K562 (cell line): Measurements from ENCODE around the gene SHISA5. TPM values are rescaled to one million over a fixed set of nuclear protein-coding genes. Genes with fewer than 3 reads are reported as not detected.

ENCODE experiments used
- ATF7 ChIP-seq: fragments of 450-650 bp; IDR thresholded peaks from 2 replicates; pipeline ENCODE4 v1.7.1; 2014; ENCODE audit warnings: mild to moderate bottlenecking, moderate library complexity
- CSDE1 ChIP-seq, 2 experiments: fragments of 450-650 bp; IDR thresholded peaks; 2 replicates each; pipeline ENCODE4 v1.6.1; 2016; ENCODE audit warnings: mild to moderate bottlenecking in 1 of 2
- DDX20 ChIP-seq: fragments of 450-650 bp; IDR thresholded peaks from 2 replicates; pipeline ENCODE4 v1.6.1; 2016; ENCODE audit warnings: missing genetic modification characterization, low read depth, mild to moderate bottlenecking, missing compliant biosample characterization, moderate library complexity
- EGR1 ChIP-seq: fragments of 450-650 bp; conservative IDR thresholded peaks from 2 replicates; pipeline ENCODE4 v1.6.1; 2017; ENCODE audit warnings: mild to moderate bottlenecking
- ELK1 ChIP-seq: sonication (generic); formaldehyde crosslinking; IDR thresholded peaks from 2 replicates; pipeline ENCODE4 v1.8.1; 2022; ENCODE audit warnings: missing genetic modification reagents
- HLTF ChIP-seq: fragments of 450-650 bp; IDR thresholded peaks from 2 replicates; pipeline ENCODE4 v1.6.1; 2016
- IRF9 ChIP-seq: fragments of 450-650 bp; IDR thresholded peaks from 2 replicates; pipeline ENCODE4 v1.6.1; 2016; ENCODE audit warnings: missing biosample characterization, missing genetic modification characterization
- KAT8 ChIP-seq: fragments of 450-650 bp; IDR thresholded peaks from 2 replicates; pipeline ENCODE4 v1.6.1; 2016; ENCODE audit warnings: low read depth, mild to moderate bottlenecking
- KLF1 ChIP-seq: fragments of 450-650 bp; IDR thresholded peaks from 2 replicates; pipeline ENCODE4 v1.6.1; 2016; ENCODE audit warnings: missing genetic modification characterization, missing compliant biosample characterization
- MITF ChIP-seq: IDR thresholded peaks from 2 replicates; pipeline ENCODE4 v1.6.1; 2014; ENCODE audit warnings: antibody characterized with exemption
- NCOA4 ChIP-seq: fragments of 450-650 bp; IDR thresholded peaks from 2 replicates; pipeline ENCODE4 v1.6.1; 2018; ENCODE audit warnings: mild to moderate bottlenecking; ENCODE audit not compliant: partially characterized antibody
- NFRKB ChIP-seq: fragments of 450-650 bp; IDR thresholded peaks from 2 replicates; pipeline ENCODE4 v1.6.1; 2016; ENCODE audit warnings: low read depth
- RBM17 ChIP-seq: fragments of 200-400 bp; formaldehyde crosslinking; IDR thresholded peaks from 2 replicates; pipeline ENCODE4 v1.6.1; 2017; ENCODE audit warnings: low read depth, mild to moderate bottlenecking, low read length, borderline replicate concordance
- RBM34 ChIP-seq: fragments of 200-400 bp; formaldehyde crosslinking; IDR thresholded peaks from 2 replicates; pipeline ENCODE4 v1.6.1; 2018; ENCODE audit warnings: low read length, borderline replicate concordance; ENCODE audit not compliant: insufficient read depth
- SMAD4 ChIP-seq: fragments of 250-450 bp; sonication (Bioruptor Pico); conservative IDR thresholded peaks from 2 replicates; pipeline ENCODE4 v1.8.0; 2021; ENCODE audit warnings: inconsistent platforms, mild to moderate bottlenecking, moderate library complexity
- SRSF1 ChIP-seq: fragments of 200-400 bp; formaldehyde crosslinking; IDR thresholded peaks from 2 replicates; pipeline ENCODE4 v1.6.1; 2017; ENCODE audit warnings: mild to moderate bottlenecking, low read depth, low read length, moderate library complexity
- TCFL5 ChIP-seq: fragments of 250-450 bp; sonication (Bioruptor Pico); conservative IDR thresholded peaks from 2 replicates; pipeline ENCODE4 v1.6.1; 2021; ENCODE audit warnings: mild to moderate bottlenecking, moderate library complexity, matching md5 sums
- TGIF2 ChIP-seq: sonication (generic); formaldehyde crosslinking; IDR thresholded peaks from 2 replicates; pipeline ENCODE4 v1.8.1; 2022; ENCODE audit warnings: mild to moderate bottlenecking, missing genetic modification reagents, moderate library complexity
- ZBTB5 ChIP-seq: fragments of 450-650 bp; IDR thresholded peaks from 2 replicates; pipeline ENCODE4 v1.6.1; 2017; ENCODE audit warnings: antibody characterized with exemption
- ZKSCAN8 ChIP-seq: fragments of 200-800 bp; sonication (Bioruptor generic); IDR thresholded peaks from 2 replicates; pipeline ENCODE4 v1.6.1; 2016; ENCODE audit warnings: missing genetic modification characterization, missing compliant biosample characterization
- ZNF175 ChIP-seq: fragments of 200-800 bp; sonication (Bioruptor generic); IDR thresholded peaks from 2 replicates; pipeline ENCODE4 v1.6.1; 2016; ENCODE audit warnings: low read depth, mild to moderate bottlenecking, missing genetic modification characterization, missing compliant biosample characterization
- ZNF232 ChIP-seq: sonication (generic); formaldehyde crosslinking; IDR thresholded peaks from 2 replicates; pipeline ENCODE4 v1.8.0; 2022; ENCODE audit warnings: mild to moderate bottlenecking, missing genetic modification reagents
- polyA plus RNA-seq, 8 experiments: library from polyadenylated mRNA; depleted of rRNA in 4 of 8; stranded (reverse) in 5 of 8; unstranded in 3 of 8; fragments of >200 nt; fragmentation: Nextera tagmentation in 2 of 8; fragmentation: Illumina TruSeq in 1 of 8; extraction: Ambion mirVana in 2 of 8; extraction: Trizol in 1 of 8; gene quantifications; 2 replicates each; pipeline versions ENCODE4 v1.2.1 to v1.2.3, GENCODE V29; 2011 to 2014; ENCODE audit warnings: inconsistent platforms in 1 of 8, missing spikeins in 1 of 8
- total RNA-seq, 7 experiments: library from RNA; depleted of rRNA in 6 of 7; stranded (reverse); fragments of >200 nt in 6 of 7; fragmentation: Illumina TruSeq in 2 of 7; extraction: Trizol in 2 of 7; gene quantifications; 2 replicates each; pipeline versions ENCODE4 v1.2.1 to v1.2.3, GENCODE V29; 2011 to 2021; ENCODE audit warnings: low replicate concordance in 1 of 7

SHISA5 gene
- total and polyA plus RNA-seq, 9 of the 15 experiments (the other 6 are each of a cell fraction or from before 2014, with no cell fraction given), result 8.4 to 85.8 (median 56.1) TPM

- TF ChIP-seq ATF7, result 0 out of 2 replicates have a peak, but pooled peaks have one; percentile 38
- no peak for TF ChIP-seq NCOA4
- no peak for TF ChIP-seq ZKSCAN8 (CRISPR knock-in tag)
- TF ChIP-seq EGR1, result peak; percentile 89
- TF ChIP-seq SRSF1, result no peak
- no peak for TF ChIP-seq TGIF2 (CRISPR knock-in tag)
- TF ChIP-seq ZNF232 (CRISPR knock-in tag), result no peak
- no peak for TF ChIP-seq RBM34
- peak; percentile 80 for TF ChIP-seq NFRKB
- no peak for TF ChIP-seq IRF9 (tag)
- TF ChIP-seq KAT8, result no peak
- no peak for TF ChIP-seq ZNF175 (CRISPR knock-in tag)
- no peak for TF ChIP-seq CSDE1 (IDR thresholded peaks at IDR 0.05)
- TF ChIP-seq DDX20, result no peak
- TF ChIP-seq SMAD4 (CRISPR knock-in tag), result peak; percentile 58
- TF ChIP-seq KLF1, result no peak
- no peak for TF ChIP-seq ZBTB5
- no peak for TF ChIP-seq MITF
- TF ChIP-seq ELK1 (CRISPR knock-in tag), result no peak
- TF ChIP-seq HLTF, result no peak
- no peak for TF ChIP-seq TCFL5
- no peak for TF ChIP-seq RBM17
These were observed 64.0 kb downstream of the SHISA5 start, which contains the start of the genes CCDC51 and TMA7 (continued) for GRCh38 chr3:48439820-48440589.
